NCI-H82 (cell line): Measurements from ENCODE around the gene DLL4.

Experiments used
- DNase-seq: peaks from one replicate; lab custom pipeline; 2025; lab: John Stamatoyannopoulos, UW

The DLL4 gene

GRCh38 chr15:40926659-40927494 is 2.3 kb upstream of the DLL4 start:
- DNase-seq, result no peak

GRCh38 chr15:40927495-40927872 is 1.7 kb upstream of the DLL4 start:
- DNase-seq, result peak; percentile 88

- DNase-seq, result peak; percentile 76
Measured at GRCh38 chr15:40927873-40928806, 1.0 kb upstream of the DLL4 start.

GRCh38 chr15:40929660-40930429 is 705 bp downstream of the DLL4 start:
- peak; percentile 52 for DNase-seq

GRCh38 chr15:40930430-40931299 is 1.5 kb downstream of the DLL4 start:
- peak; percentile 77 for DNase-seq

- DNase-seq, result no peak
Measured at GRCh38 chr15:40931300-40932142, 2.4 kb downstream of the DLL4 start.

GRCh38 chr15:40932156-40932555 is 3.0 kb downstream of the DLL4 start:
- peak; percentile 24 for DNase-seq

- DNase-seq, result no peak
Measured at GRCh38 chr15:40932649-40933516, 3.7 kb downstream of the DLL4 start.

- no peak for DNase-seq
Measured at GRCh38 chr15:40933517-40933902, 4.4 kb downstream of the DLL4 start.

GRCh38 chr15:40934457-40934856 is 5.3 kb downstream of the DLL4 start:
- no peak for DNase-seq

- DNase-seq, result no peak
Measured at GRCh38 chr15:40936234-40936708, 7.1 kb downstream of the DLL4 start.

GRCh38 chr15:40936709-40937666 is 7.8 kb downstream of the DLL4 start:
- DNase-seq, result peak; percentile 45

GRCh38 chr15:40937762-40938535 is 8.8 kb downstream of the DLL4 start:
- peak; percentile 16 for DNase-seq

GRCh38 chr15:40938536-40938870 is 9.4 kb downstream of the DLL4 start:
- DNase-seq, result no peak

- DNase-seq, result no peak
Measured at GRCh38 chr15:40940296-40940801, 11.2 kb downstream of the DLL4 start.

GRCh38 chr15:40941068-40941527 is 12.0 kb downstream of the DLL4 start:
- DNase-seq, result peak; percentile 59
